ENCODE results near the gene CLDN5. TPM values are rescaled to one million over a fixed set of nuclear protein-coding genes. Genes with fewer than 3 reads are reported as not detected.

CLDN5 gene, protein sequence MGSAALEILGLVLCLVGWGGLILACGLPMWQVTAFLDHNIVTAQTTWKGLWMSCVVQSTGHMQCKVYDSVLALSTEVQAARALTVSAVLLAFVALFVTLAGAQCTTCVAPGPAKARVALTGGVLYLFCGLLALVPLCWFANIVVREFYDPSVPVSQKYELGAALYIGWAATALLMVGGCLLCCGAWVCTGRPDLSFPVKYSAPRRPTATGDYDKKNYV
- total RNA-seq (2021; fragmentation: NEBNext Ultra II Directional; extraction: Animal tissue kit (Norgen Biotek cat#: 25700)) (0.69 and 1.6 TPM in 2 replicates), polyA plus RNA-seq (2011; rRNA removed) (1.2 and 2.5 TPM in 2 replicates), polyA minus RNA-seq (2011; rRNA and poly(A)+ RNA removed) (0.16 and 0.44 TPM in 2 replicates)
- 1.4 TPM for polyA plus RNA-seq (2011; cell fraction: cytosol; rRNA removed)
- polyA plus RNA-seq (2011; cell fraction: nucleus; rRNA removed): 1.6 TPM
- polyA plus RNA-seq (2012, experiment 1 of 2): 0.51 to 1.3 TPM (median 0.91 TPM) in 4 replicates
- 0.83 TPM for polyA plus RNA-seq (2012, experiment 2 of 2)
- polyA plus RNA-seq (2013, experiment 1 of 2): 1.2 TPM
- 1.4 TPM for polyA plus RNA-seq (2013, experiment 2 of 2)
- polyA minus RNA-seq (2011; cell fraction: cytosol; rRNA and poly(A)+ RNA removed): 1.1 TPM
- polyA minus RNA-seq (2011; cell fraction: nucleus; rRNA and poly(A)+ RNA removed): 4.3 TPM
- long read RNA-seq, experiment 1, partial matches to known transcripts: 0 of 1 reads
- long read RNA-seq, experiment 1, other reads (novel, unspliced or antisense): 0 of 1 reads
- long read RNA-seq, experiment 2: 0 reads

DNA sequence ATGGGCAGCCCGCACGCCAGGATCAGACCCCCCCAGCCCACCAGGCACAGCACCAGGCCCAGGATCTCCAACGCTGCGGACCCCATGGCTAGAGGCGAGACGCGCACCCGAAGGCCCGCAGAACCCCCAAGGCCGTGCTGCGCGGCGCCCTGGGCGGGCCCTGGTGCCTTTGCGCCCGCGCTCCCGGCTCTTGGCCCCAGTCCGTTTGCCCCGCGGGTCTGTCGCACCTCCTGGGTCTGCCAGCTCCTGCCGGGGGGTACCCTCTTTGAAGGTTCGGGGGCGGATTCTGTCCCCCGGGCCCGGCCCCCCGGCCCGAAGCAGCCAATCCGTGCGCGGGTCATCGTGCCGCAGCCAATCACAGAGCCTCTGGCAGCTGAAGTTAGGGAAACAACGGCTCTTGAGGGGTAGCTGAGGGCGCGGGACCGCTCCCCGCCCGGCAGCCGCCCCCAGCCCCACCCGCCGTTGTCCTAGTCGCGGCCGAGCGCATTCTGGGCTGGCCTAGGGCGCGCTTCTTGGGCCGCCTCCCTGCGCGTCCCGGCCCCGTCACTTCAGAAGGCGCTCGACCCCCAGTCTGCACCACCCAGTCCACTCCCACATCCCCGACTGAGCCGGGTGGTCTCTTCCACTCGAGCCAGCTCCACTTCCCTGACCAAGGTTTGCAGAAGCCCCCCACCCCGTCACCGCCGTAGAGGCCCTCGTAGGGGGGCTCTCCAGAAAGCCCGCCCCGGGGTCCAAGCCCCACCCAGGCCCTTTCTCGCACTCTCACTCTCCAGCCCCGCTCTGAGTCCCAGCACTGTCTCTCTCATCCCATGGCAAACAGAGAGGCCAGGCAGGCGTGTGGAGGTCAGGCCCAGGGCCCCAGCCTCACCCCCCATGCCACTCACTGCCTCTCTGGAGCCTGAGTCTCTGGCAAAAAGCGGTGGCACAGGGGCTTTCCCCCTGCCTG, at the start of gene CLDN5:
TSS of gene CLDN5 (minus strand) at position 241 of the 946 bp plus-strand sequence. CDS start at position 86, 155 bp downstream.
- Histone ChIP-seq H3K4ac (replicated peaks; ENCODE audit: insufficient read length, low read depth, low read length) (no peak within 1 kb of the TSS), H2AFZ (ENCODE audit: low read length) (no peak within 1 kb of the TSS), H3K9me3 (ENCODE audit: insufficient read depth in 2 of 2, low read depth in 1 of 2, low read length in 1 of 2) (no peaks in the 10 kb centered on the region), H2BK20ac (ENCODE audit: low read length) (no peak within 1 kb of the TSS), H4K91ac (replicated peaks; ENCODE audit: insufficient read length, low read length) (peak within 1 kb of the TSS; percentile 55), H2BK12ac (ENCODE audit: low read depth, low read length) (peak within 1 kb of the TSS; percentile 22; the same call in 1 of the 2 replicates), H3K56ac (replicated peaks; ENCODE audit: insufficient read length, low read depth, low read length) (no peak within 1 kb of the TSS), H3K14ac (ENCODE audit: insufficient read length) (no peak within 1 kb of the TSS), H3K36me3 (ENCODE audit: control insufficient read depth in 2 of 4, insufficient read depth in 4 of 4, low read length in 3 of 4) (no peaks in the 10 kb centered on the region), H3K4me3 (ENCODE audit: extremely low read depth in 1 of 4, insufficient read depth in 2 of 4, low read depth in 3 of 4, low read length in 4 of 4) (peak within 1 kb of the TSS; percentile 27 to 61 (median 40)), H2BK15ac (ENCODE audit: low read length) (peak within 1 kb of the TSS; percentile 31; the same call in 1 of the 2 replicates), H3K4me1 (replicated peaks in 1 of 4; ENCODE audit: control insufficient read depth in 3 of 4, insufficient read depth in 4 of 4, low read length in 3 of 4) (peaks cover 0 to 15% (median 13%) of the 10 kb centered on the region in 4 experiments; a peak in 6 of 7 replicates), H4K8ac (ENCODE audit: extremely low read depth, insufficient read depth, low read length) (peak within 1 kb of the TSS; percentile 83), H3K27ac (ENCODE audit: low read depth, low read length) (no peak within 1 kb of the TSS), H3K9ac (replicated peaks in 1 of 4; ENCODE audit: extremely low read depth in 1 of 4, low read depth in 3 of 4, low read length in 3 of 4) (no peak within 1 kb of the TSS), H3K79me2 (ENCODE audit: control insufficient read depth in 1 of 2, insufficient read depth in 2 of 2, low read length in 2 of 2) (no peaks in the 10 kb centered on the region), H3K79me1 (ENCODE audit: low read depth, low read length) (no peaks in the 10 kb centered on the region), H3K27me3 (replicated peaks in 1 of 4; ENCODE audit: control insufficient read depth in 3 of 4, extremely low read depth in 1 of 4, insufficient read depth in 3 of 4, low read length in 3 of 4) (peaks cover 0 to 45% (median 35%) of the 10 kb centered on the region in 4 experiments; a peak in 6 of 7 replicates), H3K23me2 (ENCODE audit: low read depth, low read length) (peaks cover 16% of the 10 kb centered on the region; the same call in 1 of the 2 replicates), H3K18ac (ENCODE audit: extremely low read depth, low read length) (peak within 1 kb of the TSS; percentile 66), H3K23ac (ENCODE audit: insufficient read length) (no peak within 1 kb of the TSS), H2BK120ac (replicated peaks; ENCODE audit: low read depth, low read length) (no peak within 1 kb of the TSS), H3K4me2 (ENCODE audit: insufficient read depth in 1 of 2, low read depth in 2 of 2, low read length in 2 of 2) (peak within 1 kb of the TSS; percentile 90 to 97), H4K20me1 (replicated peaks in 1 of 2; ENCODE audit: control insufficient read depth in 1 of 2, insufficient read depth in 2 of 2, low read length in 2 of 2) (peaks cover 0 to 15% of the 10 kb centered on the region in 2 experiments), H2AK5ac (ENCODE audit: low read depth, low read length) (peak within 1 kb of the TSS; percentile 61; the same call in 1 of the 2 replicates), H2BK5ac (ENCODE audit: low read depth, low read length) (no peak within 1 kb of the TSS), H4K5ac (ENCODE audit: insufficient read length, low read depth, low read length) (no peak within 1 kb of the TSS)
- ChIA-PET POLR2A (ENCODE audit: partially characterized antibody) (interaction anchor here (1.5 kb wide), 1 partner anchor 30 kb away, joined by 4 read pairs; no protein-coding TSS in a partner anchor), CTCF (ENCODE audit: partially characterized antibody) (interaction anchor here (1.0 to 1.5 kb wide), 3 partner anchors 30 to 105 kb away, joined by 3 to 4 read pairs (median 3); no protein-coding TSS in a partner anchor)
- WGBS, 2 experiments (ENCODE audit: extremely low coverage in 1 of 2, insufficient coverage in 1 of 2, insufficient read length in 1 of 2, insufficient replicate concordance in 2 of 2, low coverage in 1 of 2, low lambda C conversion rate in 2 of 2, missing lambda C conversion rate in 1 of 2): 8% methylated on average over 42 of the region's 69 CpGs; no CpG with 5 or more reads in 1 of the 2 experiments
- DNase-seq (ENCODE audit: low read depth in 1 of 2, low spot score in 2 of 2): peak in 1 of 2 experiments; percentile 89
- no peak for FAIRE-seq
- TF ChIP-seq HDAC6 (IDR thresholded peaks at IDR 0.05; ENCODE audit: low read depth, low read length) (no peak), RBBP5 (IDR thresholded peaks at IDR 0.05; ENCODE audit: borderline replicate concordance, low read depth, low read length) (0 out of 2 replicates have a peak, but pooled peaks have one; percentile 4), SP1 (IDR thresholded peaks at IDR 0.05; ENCODE audit: low read depth, low read length) (peak; percentile 33; the same call in 1 of the 2 replicates), GABPA (IDR thresholded peaks at IDR 0.05; ENCODE audit: borderline replicate concordance, insufficient read depth, low read length) (0 out of 2 replicates have a peak, but pooled peaks have one; percentile 7)
- TF ChIP-seq, protein P1, sequence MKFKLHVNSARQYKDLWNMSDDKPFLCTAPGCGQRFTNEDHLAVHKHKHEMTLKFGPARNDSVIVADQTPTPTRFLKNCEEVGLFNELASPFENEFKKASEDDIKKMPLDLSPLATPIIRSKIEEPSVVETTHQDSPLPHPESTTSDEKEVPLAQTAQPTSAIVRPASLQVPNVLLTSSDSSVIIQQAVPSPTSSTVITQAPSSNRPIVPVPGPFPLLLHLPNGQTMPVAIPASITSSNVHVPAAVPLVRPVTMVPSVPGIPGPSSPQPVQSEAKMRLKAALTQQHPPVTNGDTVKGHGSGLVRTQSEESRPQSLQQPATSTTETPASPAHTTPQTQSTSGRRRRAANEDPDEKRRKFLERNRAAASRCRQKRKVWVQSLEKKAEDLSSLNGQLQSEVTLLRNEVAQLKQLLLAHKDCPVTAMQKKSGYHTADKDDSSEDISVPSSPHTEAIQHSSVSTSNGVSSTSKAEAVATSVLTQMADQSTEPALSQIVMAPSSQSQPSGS (IDR thresholded peaks at IDR 0.05; ENCODE audit: low read length): no peak

Measured in H1 (cell line).